HUES64 (cell line): ENCODE data around the gene TCF7.

Source experiments
- H3K27ac ChIP-seq: 2 replicates; pipeline ENCODE4 v1.7.0; 2013; ENCODE audit warnings: low read depth, low read length, inconsistent platforms
- H3K27me3 ChIP-seq: 2 replicates; pipeline ENCODE4 v1.6.1; 2013; ENCODE audit warnings: mild to moderate bottlenecking, low read length; ENCODE audit not compliant: insufficient read depth
- H3K36me3 ChIP-seq: 2 replicates; pipeline ENCODE4 v1.6.1; 2013; ENCODE audit warnings: mild to moderate bottlenecking, low read length; ENCODE audit not compliant: insufficient read depth
- H3K4me1 ChIP-seq: 2 replicates; pipeline ENCODE4 v1.6.1; 2013; ENCODE audit warnings: mild to moderate bottlenecking, low read length, moderate library complexity; ENCODE audit not compliant: insufficient read depth
- H3K4me3 ChIP-seq: 2 replicates; pipeline ENCODE4 v1.5.1; 2013; ENCODE audit warnings: mild to moderate bottlenecking, low read length, moderate library complexity
- H3K9ac ChIP-seq: 2 replicates; pipeline ENCODE4 v1.6.1; 2013; ENCODE audit warnings: mild to moderate bottlenecking, low read depth, low read length
- H3K9me3 ChIP-seq: 2 replicates; pipeline ENCODE4 v1.6.1; 2013; ENCODE audit warnings: low read depth, low read length; ENCODE audit not compliant: insufficient read depth
- WGBS: fragments of 150-250, 120-280 bp; methylation state at CpG from one replicate; pipeline ENCODE4 v1.1.7; 2013; ENCODE audit warnings: missing lambda C conversion rate; 5-methylcytosine and 5-hydroxymethylcytosine counted together

TCF7 gene

GRCh38 chr5:134082264-134082992, 32.1 kb upstream of the TCF7 start:
- WGBS: 100% methylated on average over 1 of the region's 2 CpGs
- Histone ChIP-seq H3K27me3 (no peaks in the 10 kb centered on the region), H3K9me3 (no peaks in the 10 kb centered on the region), H3K9ac (no peak overlapping the region), H3K27ac (no peak overlapping the region), H3K4me1 (no peaks in the 10 kb centered on the region), H3K4me3 (no peak overlapping the region), H3K36me3 (no peaks in the 10 kb centered on the region)

- no peaks in the 10 kb centered on the region for H3K9me3 ChIP-seq
- no peak overlapping the region for H3K9ac ChIP-seq
- H3K4me1 ChIP-seq: no peaks in the 10 kb centered on the region
- H3K36me3 ChIP-seq: no peaks in the 10 kb centered on the region
- H3K27me3 ChIP-seq: no peaks in the 10 kb centered on the region
- no peak overlapping the region for H3K27ac ChIP-seq
- WGBS: 70% methylated on average over 5 of the region's 5 CpGs
- H3K4me3 ChIP-seq: no peak overlapping the region
Measured at GRCh38 chr5:134083517-134083916, 31.0 kb upstream of the TCF7 start.

- Histone ChIP-seq H3K9ac (no peak overlapping the region), H3K4me3 (no peak overlapping the region), H3K27ac (no peak overlapping the region), H3K4me1 (peaks cover 4% of the 10 kb centered on the region; the same call in 1 of the 2 replicates), H3K27me3 (no peaks in the 10 kb centered on the region), H3K9me3 (no peaks in the 10 kb centered on the region), H3K36me3 (no peaks in the 10 kb centered on the region)
- 88% methylated on average over 4 of the region's 5 CpGs for WGBS
Measured at GRCh38 chr5:134084022-134084565, 30.4 kb upstream of the TCF7 start.

- H3K4me3 ChIP-seq: no peak overlapping the region
- no peaks in the 10 kb centered on the region for H3K9me3 ChIP-seq
- no peaks in the 10 kb centered on the region for H3K27me3 ChIP-seq
- 45% methylated on average over 2 of the region's 2 CpGs for WGBS
- peaks cover 4% of the 10 kb centered on the region; the same call in 1 of the 2 replicates for H3K4me1 ChIP-seq
- H3K27ac ChIP-seq: no peak overlapping the region
- no peaks in the 10 kb centered on the region for H3K36me3 ChIP-seq
- H3K9ac ChIP-seq: no peak overlapping the region
Measured at GRCh38 chr5:134084570-134084969, 29.9 kb upstream of the TCF7 start.

- Histone ChIP-seq H3K27me3 (no peaks in the 10 kb centered on the region), H3K36me3 (no peaks in the 10 kb centered on the region), H3K9me3 (no peaks in the 10 kb centered on the region), H3K9ac (no peak overlapping the region), H3K27ac (no peak overlapping the region), H3K4me3 (no peak overlapping the region), H3K4me1 (peaks cover 4% of the 10 kb centered on the region; the same call in 1 of the 2 replicates)
- 93% methylated on average over 6 of the region's 6 CpGs for WGBS
Measured at GRCh38 chr5:134085411-134085810, 29.1 kb upstream of the TCF7 start.

- Histone ChIP-seq H3K27ac (no peak overlapping the region), H3K36me3 (no peaks in the 10 kb centered on the region), H3K9me3 (no peaks in the 10 kb centered on the region), H3K4me1 (peaks cover 4% of the 10 kb centered on the region; the same call in 1 of the 2 replicates), H3K9ac (no peak overlapping the region), H3K4me3 (no peak overlapping the region), H3K27me3 (no peaks in the 10 kb centered on the region)
- 91% methylated on average over 8 of the region's 8 CpGs for WGBS
Measured at GRCh38 chr5:134086225-134086942, 28.1 kb upstream of the TCF7 start.

- no peak overlapping the region for H3K4me3 ChIP-seq
- no peaks in the 10 kb centered on the region for H3K27me3 ChIP-seq
- H3K9ac ChIP-seq: no peak overlapping the region
- no peaks in the 10 kb centered on the region for H3K36me3 ChIP-seq
- H3K27ac ChIP-seq: no peak overlapping the region
- no peaks in the 10 kb centered on the region for H3K9me3 ChIP-seq
- WGBS: 91% methylated on average over 12 of the region's 12 CpGs
- peaks cover 4% of the 10 kb centered on the region; the same call in 1 of the 2 replicates for H3K4me1 ChIP-seq
Measured at GRCh38 chr5:134086943-134087305, 27.6 kb upstream of the TCF7 start.

GRCh38 chr5:134088291-134088690, 26.2 kb upstream of the TCF7 start:
- H3K9ac ChIP-seq: no peak overlapping the region
- no peak overlapping the region for H3K27ac ChIP-seq
- no peaks in the 10 kb centered on the region for H3K9me3 ChIP-seq
- H3K4me3 ChIP-seq: no peak overlapping the region
- peaks cover 8% of the 10 kb centered on the region; the same call in 1 of the 2 replicates for H3K4me1 ChIP-seq
- no peaks in the 10 kb centered on the region for H3K27me3 ChIP-seq
- no peaks in the 10 kb centered on the region for H3K36me3 ChIP-seq

- Histone ChIP-seq H3K4me3 (no peak overlapping the region), H3K27ac (no peak overlapping the region), H3K27me3 (no peaks in the 10 kb centered on the region), H3K9ac (no peak overlapping the region), H3K36me3 (no peaks in the 10 kb centered on the region), H3K9me3 (no peaks in the 10 kb centered on the region), H3K4me1 (peaks cover 8% of the 10 kb centered on the region; the same call in 1 of the 2 replicates)
- WGBS: 86% methylated on average over 5 of the region's 5 CpGs
Measured at GRCh38 chr5:134088994-134089560, 25.4 kb upstream of the TCF7 start.

GRCh38 chr5:134090522-134090921, 24.0 kb upstream of the TCF7 start:
- Histone ChIP-seq H3K27ac (no peak overlapping the region), H3K36me3 (no peaks in the 10 kb centered on the region), H3K9ac (no peak overlapping the region), H3K4me1 (peaks cover 8% of the 10 kb centered on the region; the same call in 1 of the 2 replicates), H3K27me3 (no peaks in the 10 kb centered on the region), H3K4me3 (no peak overlapping the region), H3K9me3 (no peaks in the 10 kb centered on the region)
- 92% methylated on average over 5 of the region's 5 CpGs for WGBS

GRCh38 chr5:134091626-134092121, 22.8 kb upstream of the TCF7 start:
- peaks cover 8% of the 10 kb centered on the region; the same call in 1 of the 2 replicates for H3K4me1 ChIP-seq
- H3K9me3 ChIP-seq: no peaks in the 10 kb centered on the region
- H3K27ac ChIP-seq: no peak overlapping the region
- no peak overlapping the region for H3K4me3 ChIP-seq
- no peaks in the 10 kb centered on the region for H3K27me3 ChIP-seq
- 90% methylated on average over 6 of the region's 6 CpGs for WGBS
- no peak overlapping the region for H3K9ac ChIP-seq
- H3K36me3 ChIP-seq: no peaks in the 10 kb centered on the region
